GM19463 (cell line): ENCODE results near the gene VAPB.
A peak's percentile ranks its signal among the peaks of the same experiment; 100 is the strongest.

Experiments
- ATAC-seq: cut with Tn5 transposase; IDR thresholded peaks from one replicate; pipeline ENCODE4 v1.9.1; 2021; ENCODE audit warnings: mild to moderate bottlenecking, moderate library complexity; ENCODE audit not compliant: unreplicated experiment

VAPB gene

DNA sequence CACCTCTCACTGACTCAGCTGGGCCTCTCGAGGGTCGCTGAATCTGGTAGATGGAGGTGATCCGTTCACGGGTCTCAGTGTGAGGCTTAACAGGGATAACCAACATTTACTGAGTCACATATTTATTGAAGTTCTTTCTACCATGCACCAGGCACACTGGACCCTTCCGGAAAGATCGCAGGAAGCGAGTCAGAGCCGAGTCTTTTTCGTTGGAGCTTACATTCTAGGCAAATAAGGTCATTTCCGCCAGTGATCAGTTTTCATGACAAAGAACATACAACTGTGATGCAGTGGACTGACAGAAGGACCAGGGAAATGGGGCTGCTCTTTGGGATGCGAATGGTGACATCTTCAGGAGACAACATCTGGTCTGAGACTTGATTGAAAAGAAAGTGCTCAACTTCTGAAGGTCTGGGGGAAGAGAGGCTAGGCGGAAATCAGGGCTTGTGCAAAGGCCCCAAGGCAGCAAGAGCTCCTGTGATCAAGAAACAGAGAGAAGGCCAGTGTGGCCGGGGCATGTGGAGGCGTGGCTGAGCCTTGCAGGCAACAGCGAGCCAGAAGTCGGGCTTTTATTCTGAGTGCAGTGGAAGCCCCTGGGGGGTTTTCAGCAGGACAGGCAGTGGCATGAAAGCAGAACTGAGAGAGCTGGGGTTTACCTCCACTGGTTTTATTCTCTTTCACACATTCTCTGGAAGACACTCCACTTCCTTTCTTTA, 69.5 kb downstream of the VAPB start:
- peak; percentile 98 for ATAC-seq

DNA sequence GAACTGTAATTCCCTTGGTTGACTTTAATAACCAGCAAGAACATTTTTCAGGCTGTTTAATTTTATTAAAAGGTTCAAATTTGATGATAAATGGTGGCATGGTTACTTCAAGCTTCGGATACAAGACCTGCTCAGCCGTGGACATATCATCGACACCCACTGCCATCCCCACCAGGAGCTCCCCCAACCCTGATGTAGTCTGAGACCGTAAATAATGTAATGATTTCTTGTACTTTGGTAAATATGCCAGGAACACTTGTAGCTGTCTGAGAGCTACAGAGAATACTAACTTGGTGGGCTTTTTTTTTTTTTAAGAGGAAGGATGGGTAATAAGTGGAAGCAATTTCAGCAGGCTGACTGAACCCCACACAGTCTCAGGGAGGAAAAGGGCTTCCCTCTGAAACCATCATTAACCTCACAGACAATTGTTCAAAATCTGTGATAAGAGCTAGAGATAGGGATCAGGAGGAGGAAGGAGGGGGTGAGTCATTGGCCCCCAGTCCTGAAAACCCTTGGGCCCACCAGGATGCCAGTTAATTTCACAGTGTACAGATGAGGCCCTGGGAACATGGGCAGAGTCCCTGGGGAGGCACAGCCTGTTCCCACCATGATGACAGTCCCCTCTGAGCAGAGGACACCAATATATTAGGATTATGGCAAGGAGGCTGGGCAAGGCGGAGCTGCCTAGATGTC, 70.2 kb downstream of the VAPB start:
- ATAC-seq: peak; percentile 24

DNA sequence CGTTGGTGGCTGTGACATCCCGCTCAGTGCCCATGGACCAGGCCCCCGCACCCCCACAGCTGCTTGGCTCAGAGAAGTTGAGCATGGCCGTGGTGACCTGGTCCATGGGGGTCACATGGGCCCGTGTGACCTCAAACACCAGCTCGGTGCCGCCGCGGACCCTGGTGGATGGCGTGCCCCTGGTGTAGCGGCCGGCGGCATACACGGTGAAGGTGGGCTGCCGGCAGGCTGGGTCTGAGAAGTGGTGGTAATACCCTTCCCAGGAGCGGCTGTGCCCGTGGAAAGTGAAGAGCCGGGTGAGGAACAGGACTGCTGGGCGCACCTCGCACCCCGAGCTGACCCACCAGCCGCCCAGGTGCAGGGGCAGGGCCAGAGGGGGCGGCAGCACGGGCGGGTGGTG, 72.1 kb downstream of the VAPB start:
- ATAC-seq: no peak

DNA sequence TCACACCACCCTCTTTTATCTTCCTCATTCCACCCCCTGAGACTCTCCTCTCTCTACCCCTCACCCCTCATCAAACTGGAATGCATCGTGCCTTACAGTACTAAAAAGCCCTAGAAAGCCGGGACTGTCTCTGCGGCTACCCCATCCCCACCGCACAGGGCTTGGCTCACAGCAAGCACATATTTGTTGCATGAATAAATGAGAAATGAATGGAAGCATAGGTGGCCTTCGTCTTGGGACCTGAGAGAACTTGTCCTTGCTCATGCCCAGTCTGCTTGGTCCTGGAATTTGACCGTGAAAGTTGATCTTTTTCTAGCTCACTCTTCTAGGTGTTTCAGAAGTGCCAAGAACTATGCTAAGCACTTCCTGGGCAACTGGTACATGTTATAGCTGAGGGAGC, 72.9 kb downstream of the VAPB start:
- no peak for ATAC-seq

DNA sequence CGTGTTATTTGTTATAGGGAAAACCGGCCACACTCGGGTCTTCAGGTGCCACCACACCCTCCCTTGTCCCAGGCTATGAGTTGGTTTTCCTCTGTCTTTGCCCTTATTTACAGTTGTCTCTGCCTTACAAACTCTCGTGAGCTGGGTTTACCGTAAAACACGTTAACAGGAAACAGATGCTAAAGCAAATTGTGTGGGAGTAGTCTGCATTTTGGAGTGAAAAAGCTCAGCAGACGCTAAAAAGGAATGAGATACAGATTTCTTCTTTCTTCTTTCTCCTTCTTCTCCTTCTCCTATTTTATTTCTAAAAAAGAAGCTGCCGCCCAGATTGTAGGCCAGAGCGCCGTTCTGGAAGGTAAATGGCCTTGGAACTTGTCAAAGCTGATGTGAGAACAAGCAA, 74.2 kb downstream of the VAPB start:
- no peak for ATAC-seq

DNA sequence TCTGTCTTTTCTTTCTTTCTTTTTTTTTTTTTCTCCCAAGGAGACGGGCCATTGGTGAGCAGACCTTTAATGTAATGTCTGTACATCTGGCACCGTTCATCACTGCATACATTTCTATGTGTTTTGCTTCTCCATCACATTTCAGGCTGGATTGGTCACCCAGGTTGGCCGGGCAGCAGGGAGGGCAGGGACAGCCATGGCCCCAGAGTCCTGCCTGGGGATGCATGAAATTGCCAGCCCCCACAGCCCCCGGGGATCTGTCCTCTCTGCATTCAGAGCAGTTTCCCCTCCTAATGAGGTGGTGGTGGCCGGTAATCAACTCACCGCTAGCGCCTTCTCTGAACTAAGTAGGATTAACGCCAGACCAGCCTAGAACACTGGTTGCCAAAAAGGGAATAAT, 75.8 kb downstream of the VAPB start:
- ATAC-seq: no peak

DNA sequence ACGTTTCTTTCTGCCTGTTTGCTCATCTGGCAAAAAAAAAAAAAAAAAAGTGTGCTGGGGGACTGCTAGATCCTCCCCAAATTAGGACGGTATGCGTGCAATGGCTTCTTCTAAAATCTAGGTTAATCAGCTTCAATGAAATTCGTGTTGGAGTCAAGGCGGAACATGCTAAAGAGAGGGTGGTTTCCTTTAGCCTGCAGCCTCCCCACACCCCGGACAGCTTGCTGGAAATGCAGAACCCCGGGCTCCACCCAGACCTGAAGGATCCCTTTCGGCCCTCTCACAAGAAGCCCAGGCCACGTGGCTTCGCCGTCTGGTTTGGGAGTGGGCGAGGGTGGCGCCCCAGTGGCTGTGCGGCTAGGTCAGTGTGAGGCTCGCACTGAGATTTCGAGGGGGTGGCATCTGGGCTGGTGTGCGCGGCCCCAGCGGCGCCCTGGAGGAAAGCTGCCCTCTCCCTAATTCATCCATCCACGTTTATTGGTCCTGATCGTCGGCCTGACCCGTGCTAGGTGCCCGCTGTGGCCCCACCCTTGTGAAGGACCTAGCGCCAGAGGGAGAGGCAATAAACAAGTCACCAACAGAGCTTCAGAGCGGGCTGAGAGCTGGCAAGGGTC, 77.2 kb downstream of the VAPB start:
- ATAC-seq: no peak

DNA sequence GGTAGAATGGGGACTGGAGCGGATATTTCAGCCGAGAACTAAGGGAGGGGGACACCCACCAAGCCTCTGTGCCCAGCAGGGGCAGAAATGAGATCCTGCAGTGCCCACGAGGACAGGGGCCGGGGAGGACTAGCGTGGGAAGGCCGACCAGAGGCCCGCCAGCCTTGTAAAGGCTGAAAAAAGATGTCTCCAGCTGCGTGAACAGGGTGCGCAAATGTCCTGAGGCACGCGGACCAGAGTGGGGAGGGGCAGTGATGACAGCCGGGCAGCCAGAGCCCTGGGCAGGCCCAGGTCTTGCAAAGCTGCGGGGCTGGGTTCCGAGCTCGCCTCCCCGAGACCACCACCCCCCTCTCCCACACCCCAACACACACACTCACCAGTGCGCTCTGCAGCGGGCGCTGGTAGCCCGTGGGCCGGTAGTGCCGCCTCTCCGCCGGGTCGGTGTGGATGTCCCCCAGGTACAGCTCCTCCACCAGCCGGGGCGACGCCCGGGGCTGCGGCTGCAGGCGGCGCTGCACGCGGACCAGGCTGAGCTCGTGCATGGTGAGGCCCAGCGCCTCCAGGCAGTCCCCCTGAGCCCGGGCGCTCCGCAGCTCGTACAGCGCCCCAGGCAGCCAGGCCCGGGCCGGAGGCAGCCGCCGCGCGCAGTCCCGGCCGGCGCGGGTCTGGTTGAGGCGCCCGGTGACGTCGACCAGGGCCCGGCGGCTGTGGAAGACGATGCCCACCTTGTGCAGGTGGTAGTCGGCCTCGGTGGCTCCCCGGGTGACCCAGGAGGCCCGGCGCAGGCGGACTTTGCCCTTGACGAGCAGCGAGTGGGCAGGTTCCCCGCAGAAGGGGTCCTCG, 77.9 kb downstream of the VAPB start:
- no peak for ATAC-seq

DNA sequence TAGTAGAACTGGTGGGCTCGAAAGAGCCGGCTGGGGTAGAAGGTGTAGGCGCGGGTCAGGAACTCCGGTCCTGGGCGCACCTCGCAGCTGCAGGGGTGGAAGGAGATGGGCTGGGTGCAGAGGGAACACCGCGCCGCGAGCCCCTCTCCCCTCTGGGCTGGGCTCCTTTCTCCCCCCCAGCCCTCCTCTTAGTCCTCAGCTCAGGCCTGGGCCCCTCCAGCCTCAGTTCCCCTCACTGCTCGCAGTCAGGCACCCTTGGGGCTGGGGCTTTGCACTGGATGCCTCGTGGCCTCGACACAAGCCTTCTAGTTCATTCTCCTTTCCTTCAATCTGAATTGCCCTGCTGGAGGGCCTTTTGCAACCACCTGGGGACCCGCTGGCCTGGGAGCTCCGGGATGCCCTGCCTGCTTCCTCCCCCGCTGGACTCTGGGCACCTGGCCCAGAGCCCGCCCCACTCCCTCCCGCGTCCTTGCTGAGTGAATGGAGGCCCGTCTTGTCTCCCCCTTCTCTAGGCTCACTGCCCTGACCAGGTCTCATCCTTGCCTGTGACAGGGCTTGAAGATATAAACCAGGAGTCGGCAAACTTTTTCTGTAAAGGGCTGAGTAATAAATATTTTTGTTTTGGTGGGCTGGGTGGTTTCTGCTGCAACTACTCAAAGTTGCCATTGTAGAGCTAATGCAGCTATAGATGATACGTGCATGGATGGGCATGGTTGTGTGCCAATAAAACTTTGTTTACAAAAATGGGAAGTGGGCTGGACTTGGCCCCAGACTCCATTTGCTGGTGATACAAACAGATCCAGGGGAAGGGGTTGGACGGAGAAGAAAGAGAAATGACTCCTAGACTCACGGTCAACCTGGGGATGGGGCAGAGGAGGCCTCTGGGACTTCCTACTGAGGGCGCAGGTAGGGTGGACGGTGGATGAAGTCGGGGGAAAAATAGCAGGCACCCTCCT, 78.8 kb downstream of the VAPB start:
- no peak for ATAC-seq

DNA sequence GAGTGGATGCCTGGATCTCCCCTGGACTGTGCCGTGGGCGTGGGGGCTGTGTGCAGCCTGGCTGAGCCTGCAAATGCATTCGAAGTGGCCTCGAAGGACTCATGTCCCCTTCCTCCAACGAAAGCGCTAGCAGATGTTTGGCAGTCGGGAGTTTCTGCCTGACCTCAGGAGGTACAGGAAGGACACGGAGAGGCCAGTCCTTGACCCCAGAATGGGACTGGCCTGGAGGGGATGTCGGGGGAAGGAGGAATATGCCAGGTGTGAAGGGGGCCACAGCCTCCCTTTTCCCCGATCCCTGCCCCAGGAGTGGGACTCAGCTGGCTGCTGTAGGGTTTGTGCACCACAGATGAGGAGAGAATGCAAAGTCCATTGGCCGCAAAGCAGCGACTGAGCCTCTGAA, 80.6 kb downstream of the VAPB start:
- ATAC-seq: no peak

DNA sequence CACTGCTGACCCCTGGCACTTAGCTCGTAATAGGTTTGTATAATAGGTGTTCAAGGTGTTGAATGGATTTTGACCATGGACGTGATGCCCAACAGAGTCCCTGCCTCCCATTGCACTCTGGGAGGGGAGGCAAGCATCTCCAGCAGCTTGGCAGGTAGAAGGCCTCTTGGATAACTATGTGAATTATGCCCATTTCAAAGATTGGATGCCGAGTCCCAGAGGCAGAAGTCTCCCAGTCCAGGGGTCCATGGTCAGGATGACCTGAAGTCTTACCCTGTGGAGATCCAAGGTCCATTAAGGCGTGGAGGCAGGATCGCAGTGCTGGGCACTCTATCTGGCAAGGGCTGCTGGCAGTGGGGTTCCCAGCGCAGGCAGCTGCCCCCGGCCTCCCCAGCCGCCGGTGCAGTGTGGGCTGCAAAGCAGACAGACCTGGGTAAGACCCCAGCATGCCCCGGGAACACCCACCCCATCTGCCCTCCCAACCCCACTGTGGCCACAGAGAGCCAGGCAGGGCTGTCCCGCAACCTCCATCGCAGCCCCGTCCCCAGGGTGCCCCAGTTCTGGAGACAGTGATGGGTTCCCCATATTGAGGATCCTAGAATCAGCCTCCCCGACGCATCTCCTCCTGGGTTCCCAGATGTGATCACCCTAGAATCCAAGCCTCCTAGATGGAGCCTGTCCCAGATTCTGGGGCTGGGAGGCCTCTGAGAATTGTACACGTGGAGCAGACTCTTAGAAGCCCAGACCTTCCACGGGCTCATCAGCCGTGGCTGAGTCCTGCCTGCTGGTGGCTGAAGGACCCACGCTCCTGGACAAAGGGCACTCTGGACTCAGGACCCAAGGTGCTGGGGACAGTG, 81.5 kb downstream of the VAPB start:
- no peak for ATAC-seq

DNA sequence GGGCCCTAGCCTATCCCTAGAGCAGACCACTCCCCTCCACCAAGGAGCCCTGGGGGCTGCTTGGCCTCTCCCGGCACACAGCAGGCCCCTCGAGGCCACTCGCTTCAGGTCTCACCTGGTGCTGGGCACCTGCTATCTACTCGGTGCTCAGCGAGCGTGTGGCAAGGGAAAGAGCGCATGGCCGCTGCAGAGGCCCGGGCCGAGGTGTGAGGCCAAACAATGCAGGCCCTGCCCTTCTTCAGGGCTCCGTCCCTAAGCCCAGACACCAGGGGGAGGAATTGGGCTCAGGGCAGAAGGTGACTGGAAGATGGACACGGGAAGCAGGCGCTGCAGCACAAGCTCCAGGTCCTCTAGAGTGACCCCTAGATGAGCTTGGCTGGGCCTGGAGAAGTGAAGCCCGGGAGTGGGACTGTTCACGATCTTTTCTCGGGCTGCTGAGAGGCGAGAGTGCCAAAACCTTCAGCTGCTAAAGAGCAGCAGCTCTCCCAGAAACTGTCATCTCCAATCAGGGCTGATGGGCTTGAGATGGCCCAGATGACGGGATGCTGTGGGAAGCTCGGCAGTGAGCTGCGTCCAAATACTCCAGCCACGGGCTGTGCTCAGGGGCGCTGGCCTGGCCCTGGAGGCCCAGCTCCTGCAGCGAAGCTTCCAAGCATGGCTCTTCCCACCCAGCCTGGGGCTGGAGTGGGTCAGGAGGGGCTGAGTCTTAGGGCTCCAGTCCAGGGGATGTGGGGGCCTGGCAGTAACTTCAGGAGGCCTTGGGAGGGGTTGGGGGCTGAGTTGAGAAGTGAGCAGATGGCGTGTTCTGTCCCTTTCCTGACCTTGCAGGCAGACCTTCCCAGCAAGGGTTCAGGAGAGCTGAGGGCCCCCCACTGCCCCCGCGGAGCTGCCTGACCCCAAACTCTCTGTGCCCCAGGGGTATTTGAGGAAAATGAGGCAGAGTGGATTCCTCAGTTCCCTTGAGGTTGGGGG, 82.5 kb downstream of the VAPB start:
- ATAC-seq: no peak

DNA sequence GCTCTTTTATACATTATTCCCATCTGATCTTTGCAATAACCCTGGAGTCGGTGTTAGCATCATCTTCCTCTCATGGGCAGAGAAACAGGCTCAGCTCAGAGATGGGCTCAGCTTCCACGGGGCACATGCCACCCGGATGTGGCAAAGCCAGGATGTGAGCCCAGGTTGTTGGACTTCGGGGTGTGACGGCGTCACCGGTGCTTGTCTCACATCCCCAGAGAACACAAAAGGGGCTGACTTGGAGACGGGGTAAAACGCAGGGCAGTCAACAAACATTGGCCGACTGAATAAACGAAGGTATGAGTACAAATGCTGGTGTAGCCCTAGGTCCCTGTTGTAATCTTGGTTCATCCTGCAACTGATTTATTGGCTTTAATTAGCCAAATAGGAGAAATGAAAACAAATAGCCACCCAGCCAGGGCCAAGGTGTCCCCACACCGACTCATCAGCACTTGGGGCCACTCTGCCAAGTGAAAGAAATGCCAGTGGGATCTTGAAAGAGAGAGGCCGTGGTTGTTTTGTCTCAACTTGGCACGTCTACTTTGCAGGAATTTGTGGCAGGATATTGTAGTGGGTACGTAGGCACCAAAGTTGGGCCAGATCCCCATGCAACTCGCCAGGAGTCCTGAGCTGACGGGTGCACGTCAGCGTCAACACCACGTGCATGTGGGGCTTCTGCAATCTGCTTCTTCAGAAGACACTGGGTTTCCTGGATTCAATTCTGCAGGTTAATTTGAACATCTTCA, 83.4 kb downstream of the VAPB start:
- no peak for ATAC-seq

DNA sequence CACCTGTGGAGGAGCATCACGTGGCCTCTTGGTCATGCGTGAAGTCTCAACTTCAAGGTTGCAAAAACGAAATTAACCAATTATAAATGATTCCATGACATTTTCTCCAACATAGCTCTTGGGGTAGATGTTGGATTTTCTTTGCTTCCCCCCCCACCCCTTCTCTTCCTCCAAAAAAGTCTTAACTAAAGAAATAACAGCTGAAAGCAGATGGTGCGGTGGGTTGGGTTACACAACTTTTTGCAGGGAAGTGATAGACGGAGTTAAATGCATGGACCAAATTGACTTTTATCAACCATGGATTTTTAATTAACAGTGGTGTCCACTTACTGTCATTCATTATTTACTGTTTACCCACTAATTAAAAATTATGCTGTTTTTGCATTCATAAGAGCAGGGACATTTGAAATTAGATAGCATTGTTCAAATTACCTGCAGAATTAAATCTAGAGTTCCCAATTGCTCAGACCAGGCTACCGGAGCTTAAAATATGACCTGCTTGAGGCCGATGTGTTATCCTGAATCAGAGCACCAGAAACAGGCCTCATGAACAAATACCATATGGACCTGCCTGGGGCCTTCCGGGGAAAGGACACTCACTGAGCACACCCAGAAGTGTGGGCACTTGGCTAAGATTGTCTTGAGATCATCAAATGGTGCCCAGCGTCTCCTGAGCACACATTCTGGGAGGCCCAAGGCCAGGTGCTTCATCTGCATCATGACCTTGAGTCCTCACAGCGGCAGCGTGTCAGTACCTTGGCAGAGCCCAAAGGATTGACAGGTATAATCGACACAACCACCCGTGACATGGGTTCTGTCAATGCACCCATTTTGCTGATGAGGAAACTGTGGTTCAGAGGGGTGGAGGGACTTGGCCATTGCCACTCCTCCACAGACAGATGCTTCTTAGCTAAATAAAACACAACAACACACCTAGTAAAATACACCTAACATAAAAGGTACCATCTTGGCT, 84.7 kb downstream of the VAPB start:
- ATAC-seq: no peak

DNA sequence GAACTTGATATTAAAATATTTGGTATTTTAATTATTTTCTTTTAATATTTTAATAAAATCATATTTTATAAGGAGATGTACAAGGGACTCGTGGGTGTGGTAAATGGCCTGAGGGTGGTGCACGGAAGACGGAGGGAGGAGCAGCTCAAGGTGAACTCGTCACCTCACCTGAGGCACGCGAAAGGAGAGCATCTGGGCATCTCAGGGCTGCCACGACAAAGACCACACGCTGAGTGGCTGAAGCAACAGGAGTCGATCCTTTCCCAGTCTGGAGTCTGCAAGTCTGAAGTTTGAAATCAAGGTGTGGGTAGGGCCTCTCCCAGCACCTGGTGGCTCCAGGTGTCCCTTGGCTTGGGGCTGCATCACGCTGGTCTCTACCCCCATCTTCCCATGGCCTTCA, 86.4 kb downstream of the VAPB start:
- no peak for ATAC-seq

DNA sequence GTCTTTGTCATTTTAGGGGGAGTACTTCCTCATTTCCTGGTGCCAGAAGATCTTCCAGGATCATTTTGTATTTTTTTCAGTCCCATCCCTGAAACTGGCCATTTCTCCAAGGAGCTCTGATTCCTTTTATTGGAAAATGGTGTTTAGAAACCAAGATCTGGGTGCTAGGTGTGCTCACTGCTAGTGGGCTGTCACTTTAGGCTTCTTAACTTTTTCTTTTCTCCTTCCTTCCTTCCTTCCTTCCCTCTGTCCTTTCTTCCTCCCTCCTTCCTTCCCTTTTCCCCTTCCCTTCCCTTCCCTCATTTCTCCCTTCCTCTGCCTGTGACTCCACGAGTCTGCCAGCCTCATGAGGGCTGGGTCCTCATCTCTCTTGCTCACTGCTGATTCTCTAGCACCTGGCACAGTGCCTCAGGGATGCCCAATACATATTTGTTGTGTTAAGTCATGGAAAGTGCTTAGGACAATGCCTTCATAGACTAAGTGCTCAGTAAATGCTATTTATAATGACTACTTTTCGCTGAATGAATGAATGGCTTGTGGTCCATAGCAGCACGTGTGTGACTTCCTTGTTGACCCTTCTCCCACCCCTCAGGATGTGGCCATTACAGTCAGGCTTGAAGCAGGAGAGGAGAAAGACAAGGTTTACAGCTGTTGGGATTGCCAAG, 89.2 kb downstream of the VAPB start:
- ATAC-seq: no peak
